HL-60 (cell line): ENCODE measurements around the gene GPR142.

Experiments
- SPI1 ChIP-seq: IDR thresholded peaks from 2 replicates; pipeline ENCODE4 v1.6.1; 2012; ENCODE audit warnings: low read depth, mild to moderate bottlenecking, borderline replicate concordance
- TF ChIP-seq, protein P1 (sequence below): IDR thresholded peaks from one replicate; pipeline ENCODE4 v1.5.1; 2011; ENCODE audit warnings: low read length, control low read depth, inconsistent platforms; ENCODE audit not compliant: insufficient read depth

DNA sequence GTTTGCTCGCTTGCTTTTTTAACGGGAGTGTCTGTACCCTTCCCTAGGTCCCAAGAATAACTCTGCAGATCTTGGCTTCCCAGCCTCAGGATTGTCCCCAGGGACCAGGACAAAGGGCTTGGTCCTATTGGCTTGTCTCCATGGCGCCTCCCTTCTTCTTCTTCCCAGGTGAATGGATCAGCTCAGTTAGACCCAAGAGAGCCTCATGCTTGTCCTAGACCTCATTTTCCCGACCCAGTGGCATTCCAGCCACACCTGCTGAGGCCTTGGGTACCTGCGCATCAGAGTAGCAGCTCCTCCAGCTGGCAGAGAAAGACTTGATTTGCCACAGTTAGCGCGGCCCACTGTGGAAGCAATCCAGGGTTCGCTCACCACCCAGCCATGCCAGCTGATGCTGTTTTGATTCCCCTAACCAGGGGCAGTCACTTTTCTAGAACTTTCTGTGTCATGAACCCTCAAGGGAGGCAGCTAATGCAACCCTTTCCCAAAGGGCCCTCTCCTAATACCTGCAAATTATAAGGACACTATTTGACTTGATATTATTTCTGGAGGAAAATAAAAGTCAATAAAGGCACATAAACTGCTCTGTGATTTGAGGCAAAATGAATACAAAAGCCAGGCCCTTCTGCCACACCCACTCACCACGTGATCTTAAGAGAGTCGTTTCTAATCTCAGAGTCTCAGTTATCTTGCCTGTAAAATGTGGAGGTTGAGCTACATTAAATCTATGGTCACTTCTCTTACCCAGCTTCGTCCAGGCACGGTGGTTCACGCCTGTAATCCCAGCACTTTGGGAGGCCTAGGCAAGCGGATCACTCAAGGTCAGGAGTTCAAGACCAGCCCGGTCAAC lies 13.9 kb downstream of the GPR142 start:
- TF ChIP-seq, protein P1, sequence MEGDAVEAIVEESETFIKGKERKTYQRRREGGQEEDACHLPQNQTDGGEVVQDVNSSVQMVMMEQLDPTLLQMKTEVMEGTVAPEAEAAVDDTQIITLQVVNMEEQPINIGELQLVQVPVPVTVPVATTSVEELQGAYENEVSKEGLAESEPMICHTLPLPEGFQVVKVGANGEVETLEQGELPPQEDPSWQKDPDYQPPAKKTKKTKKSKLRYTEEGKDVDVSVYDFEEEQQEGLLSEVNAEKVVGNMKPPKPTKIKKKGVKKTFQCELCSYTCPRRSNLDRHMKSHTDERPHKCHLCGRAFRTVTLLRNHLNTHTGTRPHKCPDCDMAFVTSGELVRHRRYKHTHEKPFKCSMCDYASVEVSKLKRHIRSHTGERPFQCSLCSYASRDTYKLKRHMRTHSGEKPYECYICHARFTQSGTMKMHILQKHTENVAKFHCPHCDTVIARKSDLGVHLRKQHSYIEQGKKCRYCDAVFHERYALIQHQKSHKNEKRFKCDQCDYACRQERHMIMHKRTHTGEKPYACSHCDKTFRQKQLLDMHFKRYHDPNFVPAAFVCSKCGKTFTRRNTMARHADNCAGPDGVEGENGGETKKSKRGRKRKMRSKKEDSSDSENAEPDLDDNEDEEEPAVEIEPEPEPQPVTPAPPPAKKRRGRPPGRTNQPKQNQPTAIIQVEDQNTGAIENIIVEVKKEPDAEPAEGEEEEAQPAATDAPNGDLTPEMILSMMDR, result no peak
- no peak for TF ChIP-seq SPI1
